CD4-positive, alpha-beta T cell (primary cell): ENCODE data around the gene CDIP1. TPM values are rescaled to one million over a fixed set of nuclear protein-coding genes. Genes with fewer than 3 reads are reported as not detected.

Source experiments
- ATAC-seq: fragments of 200-7000 bp; cut with Tn5 transposase; one replicate; pipeline ENCODE4 v1.10.0; 2022; ENCODE audit warnings: mild to moderate bottlenecking; ENCODE audit not compliant: poor library complexity
- CTCF ChIA-PET: fragments of 350-600 bp; sonication (Branson Sonifier 250); formaldehyde crosslinking; loops from one replicate; lab custom pipeline; 2021; ENCODE audit warnings: antibody characterized with exemption, inconsistent platforms; lab: Charles Lee
- POLR2A ChIA-PET: fragments of 350-600 bp; sonication (Branson Sonifier 250); formaldehyde crosslinking; loops from one replicate; lab custom pipeline; 2021; ENCODE audit warnings: antibody characterized with exemption, inconsistent platforms; lab: Charles Lee
- DNase-seq, 14 experiments: peaks; one replicate each; pipeline ENCODE4 v3.0.0-alpha.2; 2013 to 2020; ENCODE audit warnings: mixed read lengths in 2 of 14
- H3K27ac ChIP-seq, 2 donors: one replicate each; pipeline versions ENCODE4 v1.5.1 to v1.7.0; 2013; ENCODE audit warnings: low read length in 2 of 2, low read depth in 1 of 2, mild to moderate bottlenecking in 1 of 2
- H3K27me3 ChIP-seq, 2 experiments: 1 replicate in 1 of 2; 2 replicates in 1 of 2; pipeline versions ENCODE4 v1.6.1 to v1.7.0; 2013; ENCODE audit warnings: low read length in 2 of 2, control low read depth in 1 of 2, mild to moderate bottlenecking in 1 of 2, moderate library complexity in 1 of 2; ENCODE audit not compliant: insufficient read depth in 2 of 2, control insufficient read depth in 1 of 2
- H3K36me3 ChIP-seq: one replicate; pipeline ENCODE4 v1.6.1; 2013; ENCODE audit warnings: low read length, control low read depth; ENCODE audit not compliant: insufficient read depth
- H3K4me1 ChIP-seq: one replicate; pipeline ENCODE4 v1.6.1; 2013; ENCODE audit warnings: low read length, control low read depth; ENCODE audit not compliant: insufficient read depth
- H3K4me3 ChIP-seq: one replicate; pipeline ENCODE4 v1.5.1; 2013; ENCODE audit warnings: mild to moderate bottlenecking, low read length, moderate library complexity
- H3K9me3 ChIP-seq, 2 experiments: 1 replicate in 1 of 2; 2 replicates in 1 of 2; pipeline versions ENCODE4 v1.6.1 to v1.7.0; 2013; ENCODE audit warnings: low read length in 2 of 2, mild to moderate bottlenecking in 2 of 2, control low read depth in 1 of 2, moderate library complexity in 1 of 2; ENCODE audit not compliant: control insufficient read depth in 1 of 2, insufficient read depth in 1 of 2
- H3K27ac Mint-ChIP-seq: one replicate; pipeline ENCODE4 v1.8.0; 2020; ENCODE audit warnings: mixed read lengths
- H3K27me3 Mint-ChIP-seq: one replicate; pipeline ENCODE4 v1.8.0; 2021; ENCODE audit warnings: mixed read lengths
- H3K36me3 Mint-ChIP-seq: one replicate; pipeline ENCODE4 v1.8.0; 2021; ENCODE audit warnings: low read depth, mixed read lengths
- H3K4me1 Mint-ChIP-seq: one replicate; pipeline ENCODE4 v1.8.0; 2021; ENCODE audit warnings: low read depth, mixed read lengths
- H3K4me3 Mint-ChIP-seq: one replicate; pipeline ENCODE4 v1.8.0; 2020; ENCODE audit warnings: mild to moderate bottlenecking, mixed read lengths
- H3K9me3 Mint-ChIP-seq: one replicate; pipeline ENCODE4 v1.8.0; 2020; ENCODE audit warnings: mixed read lengths
- CTCF ChIP-seq: fragments of 200-600 bp; IDR thresholded peaks from one replicate; pipeline ENCODE4 v1.8.0; 2022; ENCODE audit warnings: antibody characterized with exemption, mild to moderate bottlenecking
- intact Hi-C, 2 experiments: fragments of 100-400 bp; cut with DNase I in 1 of 2; cut with micrococcal nuclease in 1 of 2; formaldehyde crosslinking; loops; one replicate each; pipeline versions ENCODE4 v1.15.1 to v1.9.0; 2023 to 2025; cut with DNase I, micrococcal nuclease
- total RNA-seq, 174 experiments: library from RNA in 2 of 174; stranded (reverse) in 2 of 174; gene quantifications; one replicate each; pipeline ENCODE4 v1.2.3 and lab custom pipeline; 2021 to 2026

Gene CDIP1
- total RNA-seq, 2 experiments from 2014 or later: 19.5 to 22.4 TPM

- peaks cover 34% of the 10 kb centered on the region for H3K4me1 Mint-ChIP-seq
Observed at GRCh38 chr16:4524571-4524970, 14.0 kb downstream of the CDIP1 start.

GRCh38 chr16:4523686-4524085 lies 14.9 kb downstream of the CDIP1 start:
- no peak for DNase-seq

More at GRCh38 chr16:4524571-4524970, 14.0 kb downstream of the CDIP1 start:
- POLR2A ChIA-PET: no interaction called here
- CTCF ChIA-PET: interaction anchor here (2.5 kb wide), 1 partner anchor 24 kb away, joined by 7 read pairs; no protein-coding TSS in a partner anchor
- no peak for ATAC-seq
- DNase-seq: no peak
- peaks cover 25% of the 10 kb centered on the region for H3K36me3 ChIP-seq
- Mint-ChIP-seq H3K9me3 (no peaks in the 10 kb centered on the region), H3K4me3 (no peak overlapping the region), H3K36me3 (peaks cover 5% of the 10 kb centered on the region), H3K27me3 (no peaks in the 10 kb centered on the region), H3K27ac (no peak overlapping the region)
- H3K27me3 ChIP-seq: no peaks in the 10 kb centered on the region
- H3K27ac ChIP-seq: no peak overlapping the region
- H3K4me3 ChIP-seq: no peak overlapping the region
- intact Hi-C loops: no loop called here
- H3K4me1 ChIP-seq: peaks cover 16% of the 10 kb centered on the region
- peaks cover 0 to 4% of the 10 kb centered on the region in 2 experiments for H3K9me3 ChIP-seq
- TF ChIP-seq CTCF: no peak

GRCh38 chr16:4522051-4522581 lies 16.5 kb downstream of the CDIP1 start:
- H3K27ac Mint-ChIP-seq: no peak overlapping the region
- ChIA-PET CTCF (no interaction called here), POLR2A (no interaction called here)
- H3K4me3 Mint-ChIP-seq: no peak overlapping the region
- no peaks in the 10 kb centered on the region for H3K27me3 Mint-ChIP-seq
- no peak overlapping the region for H3K27ac ChIP-seq
- ATAC-seq (no peak), DNase-seq (no peak)
- peaks cover 18% of the 10 kb centered on the region for H3K4me1 ChIP-seq
- peaks cover 0 to 4% of the 10 kb centered on the region in 2 experiments for H3K9me3 ChIP-seq
- peaks cover 16% of the 10 kb centered on the region for H3K4me1 Mint-ChIP-seq
- H3K9me3 Mint-ChIP-seq: no peaks in the 10 kb centered on the region
- intact Hi-C loops: no loop called here
- H3K36me3 Mint-ChIP-seq: peaks cover 5% of the 10 kb centered on the region
- TF ChIP-seq CTCF: no peak
- no peaks in the 10 kb centered on the region for H3K27me3 ChIP-seq
- peaks cover 25% of the 10 kb centered on the region for H3K36me3 ChIP-seq
- no peak overlapping the region for H3K4me3 ChIP-seq

More at GRCh38 chr16:4523686-4524085, 14.9 kb downstream of the CDIP1 start:
- Histone ChIP-seq H3K9me3 (peaks cover 0 to 4% of the 10 kb centered on the region in 2 experiments), H3K4me3 (no peak overlapping the region), H3K36me3 (peaks cover 25% of the 10 kb centered on the region), H3K27me3 (no peaks in the 10 kb centered on the region), H3K4me1 (peaks cover 7% of the 10 kb centered on the region), H3K27ac (no peak overlapping the region)
- no peak for ATAC-seq
- POLR2A ChIA-PET: interaction anchor here (1.0 kb wide), 1 partner anchor 15 kb away, joined by 3 read pairs; the partner anchor contains the start of gene CDIP1
- no peak for TF ChIP-seq CTCF
- H3K4me3 Mint-ChIP-seq: no peak overlapping the region
- peaks cover 5% of the 10 kb centered on the region for H3K36me3 Mint-ChIP-seq
- no peaks in the 10 kb centered on the region for H3K9me3 Mint-ChIP-seq
- CTCF ChIA-PET: interaction anchor here (2.5 kb wide), 1 partner anchor 25 kb away, joined by 7 read pairs; no protein-coding TSS in a partner anchor
- no peaks in the 10 kb centered on the region for H3K27me3 Mint-ChIP-seq
- intact Hi-C loops: no loop called here
- H3K4me1 Mint-ChIP-seq: peaks cover 26% of the 10 kb centered on the region
- H3K27ac Mint-ChIP-seq: no peak overlapping the region
